ENCODE data around the gene NEURL4. TPM values are rescaled to one million over a fixed set of nuclear protein-coding genes. Genes with fewer than 3 reads are reported as not detected.

Gene NEURL4
- total and polyA plus RNA-seq, 5 donors from 2014 or later = 0.27 to 39.5 (median 1.1) TPM

DNA sequence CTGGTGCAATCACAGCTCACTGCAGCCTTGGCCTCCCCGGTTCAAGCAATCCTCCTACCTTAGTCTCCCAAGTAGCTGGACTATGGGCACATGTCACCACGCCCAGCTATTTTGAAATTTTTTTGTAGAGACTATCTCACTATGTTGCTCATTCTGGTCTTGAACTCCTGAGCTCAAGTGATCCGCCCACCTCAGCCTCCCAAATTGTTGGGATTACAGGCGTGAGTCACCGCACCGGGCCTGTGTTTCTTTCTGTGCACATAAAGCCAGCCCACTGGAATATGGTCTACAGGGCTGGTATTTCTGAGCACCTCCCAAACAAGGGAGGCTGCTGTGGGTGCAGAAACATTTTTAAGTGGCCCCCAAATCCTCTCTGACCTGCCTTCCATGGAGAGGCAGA lies 34.2 kb upstream of the NEURL4 start:
- Mint-ChIP-seq H3K36me3 (no peaks in the 10 kb centered on the region), H3K27ac (peak overlapping the region in 1 of 3 donors; percentile 14), H3K4me3 (no peak overlapping the region), H3K27me3 (peaks cover 5% of the 10 kb centered on the region), H3K4me1 (no peaks in the 10 kb centered on the region), H3K9me3 (no peaks in the 10 kb centered on the region)
- Histone ChIP-seq H3K36me3 (ENCODE audit: control insufficient read depth, insufficient read depth, low read length) (no peaks in the 10 kb centered on the region), H3K27ac (ENCODE audit: insufficient read depth, low read length, poor library complexity, severe bottlenecking) (no peak overlapping the region), H3K27me3 (ENCODE audit: control insufficient read depth, insufficient read depth, low read length) (no peaks in the 10 kb centered on the region), H3K9me3 (ENCODE audit: control insufficient read depth in 2 of 2, low read length in 2 of 2) (no peaks in the 10 kb centered on the region), H3K4me1 (ENCODE audit: control insufficient read depth, insufficient read depth, low read length, poor library complexity, severe bottlenecking) (no peaks in the 10 kb centered on the region), H3K4me3 (ENCODE audit: low read depth, low read length) (no peak overlapping the region)
- DNase-seq (no peak), ATAC-seq (ENCODE audit: low read depth in 2 of 2) (no peak)

GRCh38 chr17:7361906-7362305 lies 32.8 kb upstream of the NEURL4 start:
- H3K4me3 Mint-ChIP-seq = no peak overlapping the region
- DNase-seq (no peak), ATAC-seq (ENCODE audit: low read depth in 2 of 2) (no peak)
- peak overlapping the region in 1 of 3 donors; percentile 18 for H3K27ac Mint-ChIP-seq
- peaks cover 5% of the 10 kb centered on the region for H3K27me3 Mint-ChIP-seq
- Histone ChIP-seq H3K4me1 (ENCODE audit: control insufficient read depth, insufficient read depth, low read length, poor library complexity, severe bottlenecking) (no peaks in the 10 kb centered on the region), H3K36me3 (ENCODE audit: control insufficient read depth, insufficient read depth, low read length) (no peaks in the 10 kb centered on the region), H3K27ac (ENCODE audit: insufficient read depth, low read length, poor library complexity, severe bottlenecking) (no peak overlapping the region), H3K4me3 (ENCODE audit: low read depth, low read length) (no peak overlapping the region), H3K27me3 (ENCODE audit: control insufficient read depth, insufficient read depth, low read length) (no peaks in the 10 kb centered on the region), H3K9me3 (ENCODE audit: control insufficient read depth in 2 of 2, low read length in 2 of 2) (no peaks in the 10 kb centered on the region)
- H3K36me3 Mint-ChIP-seq = no peaks in the 10 kb centered on the region
- H3K4me1 Mint-ChIP-seq = no peaks in the 10 kb centered on the region
- H3K9me3 Mint-ChIP-seq = no peaks in the 10 kb centered on the region

GRCh38 chr17:7357381-7357780 lies 28.2 kb upstream of the NEURL4 start:
- Histone ChIP-seq H3K4me3 (ENCODE audit: low read depth, low read length) (no peak overlapping the region), H3K9me3 (ENCODE audit: control insufficient read depth in 2 of 2, low read length in 2 of 2) (no peaks in the 10 kb centered on the region), H3K27me3 (ENCODE audit: control insufficient read depth, insufficient read depth, low read length) (no peaks in the 10 kb centered on the region), H3K27ac (ENCODE audit: insufficient read depth, low read length, poor library complexity, severe bottlenecking) (no peak overlapping the region), H3K4me1 (ENCODE audit: control insufficient read depth, insufficient read depth, low read length, poor library complexity, severe bottlenecking) (peaks cover 10% of the 10 kb centered on the region), H3K36me3 (ENCODE audit: control insufficient read depth, insufficient read depth, low read length) (no peaks in the 10 kb centered on the region)
- Mint-ChIP-seq H3K4me1 (peaks cover 0 to 28% (median 8%) of the 10 kb centered on the region in 4 donors), H3K27me3 (peaks cover 4% of the 10 kb centered on the region), H3K27ac (no peak overlapping the region), H3K9me3 (no peaks in the 10 kb centered on the region), H3K36me3 (no peaks in the 10 kb centered on the region), H3K4me3 (no peak overlapping the region)
- DNase-seq = no peak
- no peak for ATAC-seq (ENCODE audit: low read depth in 2 of 2)

DNA sequence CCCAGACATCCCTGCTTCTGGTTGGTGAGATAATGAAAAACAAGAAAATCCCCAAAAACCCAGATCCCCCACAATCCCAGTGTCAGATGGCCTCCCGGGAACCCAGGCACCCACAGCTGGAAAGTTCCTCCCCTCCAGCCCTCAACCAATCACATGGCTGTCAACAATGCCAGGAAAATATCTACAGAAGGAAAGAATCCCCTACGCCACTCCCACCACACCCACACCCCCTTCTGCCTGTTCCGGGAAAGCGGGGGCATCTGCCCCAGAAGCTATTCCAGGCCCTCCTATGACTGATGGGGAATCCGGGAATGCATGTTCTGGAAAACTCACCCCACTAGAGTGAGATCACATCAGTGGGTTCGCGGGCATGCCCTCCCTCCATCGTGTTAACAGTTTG lies 27.6 kb upstream of the NEURL4 start:
- Mint-ChIP-seq H3K4me1 (peaks cover 0 to 29% (median 9%) of the 10 kb centered on the region in 4 donors), H3K27ac (no peak overlapping the region), H3K4me3 (peak overlapping the region in 1 of 4 donors; percentile 50), H3K36me3 (no peaks in the 10 kb centered on the region), H3K9me3 (no peaks in the 10 kb centered on the region), H3K27me3 (peaks cover 4% of the 10 kb centered on the region)
- ATAC-seq (ENCODE audit: low read depth in 2 of 2) (no peak), DNase-seq (no peak)
- Histone ChIP-seq H3K9me3 (ENCODE audit: control insufficient read depth in 2 of 2, low read length in 2 of 2) (no peaks in the 10 kb centered on the region), H3K36me3 (ENCODE audit: control insufficient read depth, insufficient read depth, low read length) (no peaks in the 10 kb centered on the region), H3K4me3 (ENCODE audit: low read depth, low read length) (no peak overlapping the region), H3K4me1 (ENCODE audit: control insufficient read depth, insufficient read depth, low read length, poor library complexity, severe bottlenecking) (peaks cover 15% of the 10 kb centered on the region), H3K27me3 (ENCODE audit: control insufficient read depth, insufficient read depth, low read length) (no peaks in the 10 kb centered on the region), H3K27ac (ENCODE audit: insufficient read depth, low read length, poor library complexity, severe bottlenecking) (no peak overlapping the region)

GRCh38 chr17:7356072-7356549 lies 27.0 kb upstream of the NEURL4 start:
- Mint-ChIP-seq H3K27me3 (peaks cover 4% of the 10 kb centered on the region), H3K9me3 (no peaks in the 10 kb centered on the region), H3K36me3 (no peaks in the 10 kb centered on the region), H3K4me3 (peak overlapping the region in 1 of 4 donors; percentile 65), H3K4me1 (peaks cover 0 to 32% (median 10%) of the 10 kb centered on the region in 4 donors), H3K27ac (no peak overlapping the region)
- H3K36me3 ChIP-seq (ENCODE audit: control insufficient read depth, insufficient read depth, low read length) = no peaks in the 10 kb centered on the region
- peak; percentile 74 to 79 for ATAC-seq (ENCODE audit: low read depth in 2 of 2)
- peak; percentile 69 to 90 (median 83) for DNase-seq
- H3K9me3 ChIP-seq (ENCODE audit: control insufficient read depth in 2 of 2, low read length in 2 of 2) = no peaks in the 10 kb centered on the region
- H3K27ac ChIP-seq (ENCODE audit: insufficient read depth, low read length, poor library complexity, severe bottlenecking) = no peak overlapping the region
- no peak overlapping the region for H3K4me3 ChIP-seq (ENCODE audit: low read depth, low read length)
- peaks cover 21% of the 10 kb centered on the region for H3K4me1 ChIP-seq (ENCODE audit: control insufficient read depth, insufficient read depth, low read length, poor library complexity, severe bottlenecking)
- H3K27me3 ChIP-seq (ENCODE audit: control insufficient read depth, insufficient read depth, low read length) = no peaks in the 10 kb centered on the region

- Mint-ChIP-seq H3K4me3 (no peak overlapping the region), H3K9me3 (no peaks in the 10 kb centered on the region), H3K4me1 (peaks cover 0 to 38% (median 11%) of the 10 kb centered on the region in 4 donors), H3K27ac (peak overlapping the region in 1 of 3 donors; percentile 85), H3K27me3 (peaks cover 4% of the 10 kb centered on the region), H3K36me3 (no peaks in the 10 kb centered on the region)
- Histone ChIP-seq H3K36me3 (ENCODE audit: control insufficient read depth, insufficient read depth, low read length) (no peaks in the 10 kb centered on the region), H3K9me3 (ENCODE audit: control insufficient read depth in 2 of 2, low read length in 2 of 2) (no peaks in the 10 kb centered on the region), H3K27me3 (ENCODE audit: control insufficient read depth, insufficient read depth, low read length) (no peaks in the 10 kb centered on the region), H3K27ac (ENCODE audit: insufficient read depth, low read length, poor library complexity, severe bottlenecking) (no peak overlapping the region), H3K4me1 (ENCODE audit: control insufficient read depth, insufficient read depth, low read length, poor library complexity, severe bottlenecking) (peaks cover 26% of the 10 kb centered on the region), H3K4me3 (ENCODE audit: low read depth, low read length) (no peak overlapping the region)
- ATAC-seq (ENCODE audit: low read depth in 2 of 2) (no peak), DNase-seq (no peak)
Measured at GRCh38 chr17:7355573-7355972, 26.4 kb upstream of the NEURL4 start.

- Histone ChIP-seq H3K9me3 (ENCODE audit: control insufficient read depth in 2 of 2, low read length in 2 of 2) (no peaks in the 10 kb centered on the region), H3K27me3 (ENCODE audit: control insufficient read depth, insufficient read depth, low read length) (no peaks in the 10 kb centered on the region), H3K4me1 (ENCODE audit: control insufficient read depth, insufficient read depth, low read length, poor library complexity, severe bottlenecking) (peaks cover 31% of the 10 kb centered on the region), H3K36me3 (ENCODE audit: control insufficient read depth, insufficient read depth, low read length) (no peaks in the 10 kb centered on the region), H3K4me3 (ENCODE audit: low read depth, low read length) (no peak within 1 kb of the TSS), H3K27ac (ENCODE audit: insufficient read depth, low read length, poor library complexity, severe bottlenecking) (no peak within 1 kb of the TSS)
- DNase-seq = no peak
- peaks cover 4% of the 10 kb centered on the region for H3K27me3 Mint-ChIP-seq
- peak within 1 kb of the TSS in 2 of 3 donors; percentile 80 to 85 for H3K27ac Mint-ChIP-seq
- H3K36me3 Mint-ChIP-seq = no peaks in the 10 kb centered on the region
- H3K9me3 Mint-ChIP-seq = no peaks in the 10 kb centered on the region
- peak within 1 kb of the TSS in 3 of 4 donors; percentile 56 to 65 (median 64) for H3K4me3 Mint-ChIP-seq
- H3K4me1 Mint-ChIP-seq = peaks cover 0 to 41% (median 13%) of the 10 kb centered on the region in 4 donors
- no peak for ATAC-seq (ENCODE audit: low read depth in 2 of 2)
Measured at GRCh38 chr17:7355053-7355452, 25.9 kb upstream of the NEURL4 start, which contains the start of gene TMEM95. Gene TMEM95, plus strand, starts transcription at chr17:7355156. Its CDS starts 49 bp downstream, at chr17:7355205.

GRCh38 chr17:7354262-7354843 lies 25.2 kb upstream of the NEURL4 start:
- H3K36me3 ChIP-seq (ENCODE audit: control insufficient read depth, insufficient read depth, low read length) = no peaks in the 10 kb centered on the region
- DNase-seq (no peak), ATAC-seq (ENCODE audit: low read depth in 2 of 2) (no peak)
- Mint-ChIP-seq H3K9me3 (no peaks in the 10 kb centered on the region), H3K4me1 (peaks cover 6 to 46% (median 18%) of the 10 kb centered on the region in 4 donors), H3K27ac (peak overlapping the region in 1 of 3 donors; percentile 80), H3K4me3 (peak overlapping the region in 3 of 4 donors; percentile 21 to 56 (median 40)), H3K36me3 (peaks cover 3% of the 10 kb centered on the region), H3K27me3 (peaks cover 4% of the 10 kb centered on the region)
- no peaks in the 10 kb centered on the region for H3K27me3 ChIP-seq (ENCODE audit: control insufficient read depth, insufficient read depth, low read length)
- H3K4me3 ChIP-seq (ENCODE audit: low read depth, low read length) = no peak overlapping the region
- no peak overlapping the region for H3K27ac ChIP-seq (ENCODE audit: insufficient read depth, low read length, poor library complexity, severe bottlenecking)
- H3K4me1 ChIP-seq (ENCODE audit: control insufficient read depth, insufficient read depth, low read length, poor library complexity, severe bottlenecking) = peaks cover 35% of the 10 kb centered on the region
- H3K9me3 ChIP-seq (ENCODE audit: control insufficient read depth in 2 of 2, low read length in 2 of 2) = no peaks in the 10 kb centered on the region
